Measurements from ENCODE around the gene CHMP1A.

The CHMP1A gene

GRCh38 chr16:89617036-89617435, 40.5 kb downstream of the CHMP1A start:
- Histone ChIP-seq H3K4me3 (peak overlapping the region; percentile 61), H3K27ac (peak overlapping the region; percentile 96), H3K9me3 (ENCODE audit: low read depth, low read length) (no peaks in the 10 kb centered on the region), H3K36me3 (ENCODE audit: insufficient read depth, low read length) (no peaks in the 10 kb centered on the region), H3K9ac (ENCODE audit: insufficient read length) (no peak overlapping the region)
- TF ChIP-seq FOXP2 (optimal IDR thresholded peaks at IDR 0.05; ENCODE audit: control extremely low read depth, extremely low read length, insufficient read depth), result no peak
- TF ChIP-seq POLR2AphosphoS5 (IDR thresholded peaks at IDR 0.05; ENCODE audit: borderline replicate concordance, low read depth, low read length), result no peak
- no peak for DNase-seq (ENCODE audit: low read depth, low spot score)

DNA sequence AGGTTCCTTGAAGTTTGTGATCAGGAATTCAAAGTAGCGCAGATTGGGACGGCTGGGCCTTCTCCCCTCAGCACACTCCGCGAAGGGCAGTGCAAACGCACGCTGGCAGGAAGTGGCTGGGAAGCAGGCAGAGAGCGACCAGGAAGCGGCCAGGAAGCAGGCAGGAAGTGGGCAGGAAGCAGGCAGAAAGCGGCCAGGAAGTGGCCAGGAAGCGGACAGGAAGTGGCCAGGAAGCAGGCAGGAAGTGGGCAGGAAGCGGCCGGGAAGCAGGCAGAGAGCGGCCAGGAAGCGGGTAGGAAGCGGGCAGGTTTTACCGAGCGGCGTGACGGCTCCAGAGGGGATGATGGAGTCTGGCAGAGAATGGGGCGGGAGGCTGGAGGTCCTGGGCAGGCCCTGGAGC, 40.9 kb downstream of the CHMP1A start:
- TF ChIP-seq POLR2AphosphoS5 (IDR thresholded peaks at IDR 0.05; ENCODE audit: borderline replicate concordance, low read depth, low read length) (0 out of 2 replicates have a peak, but pooled peaks have one; percentile 45), FOXP2 (optimal IDR thresholded peaks at IDR 0.05; ENCODE audit: control extremely low read depth, extremely low read length, insufficient read depth) (no peak)
- H3K9me3 ChIP-seq (ENCODE audit: low read depth, low read length), result no peaks in the 10 kb centered on the region
- H3K9ac ChIP-seq (ENCODE audit: insufficient read length), result no peak overlapping the region
- peak overlapping the region; percentile 96 for H3K27ac ChIP-seq
- DNase-seq (ENCODE audit: low read depth, low spot score), result peak; percentile 66
- H3K36me3 ChIP-seq (ENCODE audit: insufficient read depth, low read length), result no peaks in the 10 kb centered on the region
- H3K4me3 ChIP-seq, result peak overlapping the region; percentile 61

DNA sequence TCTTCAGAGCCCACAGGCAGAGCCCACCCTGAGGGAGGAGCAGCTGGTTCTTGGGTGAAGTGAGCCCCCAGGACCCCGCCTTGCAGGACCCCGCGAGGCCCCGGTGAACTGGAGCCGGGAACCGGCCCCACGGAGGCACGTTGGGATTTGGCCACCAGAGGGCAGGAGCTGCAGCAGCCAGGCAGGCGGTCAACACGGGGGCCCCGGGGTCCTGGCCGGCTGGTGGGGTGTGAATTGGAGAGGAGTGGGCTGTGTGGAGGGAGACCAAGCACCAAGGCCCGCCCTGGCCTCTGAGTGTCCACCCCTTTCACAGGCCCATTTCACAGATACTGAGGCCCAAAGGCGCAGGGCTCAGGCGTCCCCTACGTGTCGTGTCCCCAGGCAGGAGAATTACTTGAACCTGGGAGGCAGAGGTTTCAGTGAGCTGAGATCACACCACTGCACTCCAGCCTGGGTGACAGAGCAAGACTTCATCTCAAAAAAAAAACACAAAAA, 41.9 kb downstream of the CHMP1A start:
- peak overlapping the region; percentile 47 for H3K9ac ChIP-seq (ENCODE audit: insufficient read length)
- peak overlapping the region; percentile 61 for H3K4me3 ChIP-seq
- no peak for DNase-seq (ENCODE audit: low read depth, low spot score)
- no peaks in the 10 kb centered on the region for H3K36me3 ChIP-seq (ENCODE audit: insufficient read depth, low read length)
- no peaks in the 10 kb centered on the region for H3K9me3 ChIP-seq (ENCODE audit: low read depth, low read length)
- TF ChIP-seq POLR2AphosphoS5 (IDR thresholded peaks at IDR 0.05; ENCODE audit: borderline replicate concordance, low read depth, low read length) (no peak), EZH2 (IDR thresholded peaks at IDR 0.05) (no peak), FOXP2 (optimal IDR thresholded peaks at IDR 0.05; ENCODE audit: control extremely low read depth, extremely low read length, insufficient read depth) (no peak)
- peak overlapping the region; percentile 96 for H3K27ac ChIP-seq

DNA sequence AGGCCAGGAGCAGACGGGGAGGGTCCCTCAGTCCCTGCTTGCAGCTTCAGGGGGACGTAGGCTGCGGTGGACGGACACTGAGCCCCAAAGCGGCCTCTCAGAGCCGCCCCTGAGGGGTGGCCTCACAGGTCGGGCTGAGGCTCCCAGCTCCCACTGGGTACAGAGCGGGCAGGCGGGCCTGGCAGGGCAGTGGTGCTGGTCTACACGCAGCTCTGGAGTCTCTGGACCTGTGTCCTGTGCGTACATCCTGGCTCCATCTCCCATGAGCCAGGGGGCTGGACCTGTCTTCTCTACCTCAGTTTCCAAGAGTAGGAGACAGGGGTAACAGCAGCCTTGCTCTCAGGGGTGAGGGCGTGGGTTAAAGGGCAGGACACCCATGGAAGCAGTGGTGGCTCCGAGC, 42.3 kb downstream of the CHMP1A start:
- Histone ChIP-seq H3K36me3 (ENCODE audit: insufficient read depth, low read length) (no peaks in the 10 kb centered on the region), H3K27ac (peak overlapping the region; percentile 96), H3K4me3 (no peak overlapping the region), H3K9me3 (ENCODE audit: low read depth, low read length) (no peaks in the 10 kb centered on the region), H3K9ac (ENCODE audit: insufficient read length) (no peak overlapping the region)
- no peak for DNase-seq (ENCODE audit: low read depth, low spot score)
- TF ChIP-seq FOXP2 (optimal IDR thresholded peaks at IDR 0.05; ENCODE audit: control extremely low read depth, extremely low read length, insufficient read depth) (no peak), EZH2 (IDR thresholded peaks at IDR 0.05) (no peak), POLR2AphosphoS5 (IDR thresholded peaks at IDR 0.05; ENCODE audit: borderline replicate concordance, low read depth, low read length) (no peak)

GRCh38 chr16:89613954-89614459, 43.5 kb downstream of the CHMP1A start:
- no peaks in the 10 kb centered on the region for H3K9me3 ChIP-seq (ENCODE audit: low read depth, low read length)
- H3K9ac ChIP-seq (ENCODE audit: insufficient read length), result no peak overlapping the region
- H3K36me3 ChIP-seq (ENCODE audit: insufficient read depth, low read length), result no peaks in the 10 kb centered on the region
- TF ChIP-seq FOXP2 (optimal IDR thresholded peaks at IDR 0.05; ENCODE audit: control extremely low read depth, extremely low read length, insufficient read depth) (no peak), EZH2 (IDR thresholded peaks at IDR 0.05) (no peak), POLR2AphosphoS5 (IDR thresholded peaks at IDR 0.05; ENCODE audit: borderline replicate concordance, low read depth, low read length) (no peak)
- DNase-seq (ENCODE audit: low read depth, low spot score), result no peak
- no peak overlapping the region for H3K4me3 ChIP-seq
- no peak overlapping the region for H3K27ac ChIP-seq

GRCh38 chr16:89613231-89613953, 44.1 kb downstream of the CHMP1A start, which contains the start of gene DPEP1:
TSS of gene DPEP1 (plus strand) at chr16:89613642. CDS start at chr16:89630411, 16,769 bp downstream.
- Histone ChIP-seq H3K27ac (no peak within 1 kb of the TSS), H3K9ac (ENCODE audit: insufficient read length) (no peak within 1 kb of the TSS)
- TF ChIP-seq FOXP2 (optimal IDR thresholded peaks at IDR 0.05; ENCODE audit: control extremely low read depth, extremely low read length, insufficient read depth) (no peak), POLR2AphosphoS5 (IDR thresholded peaks at IDR 0.05; ENCODE audit: borderline replicate concordance, low read depth, low read length) (no peak), EZH2 (IDR thresholded peaks at IDR 0.05) (no peak)

DNA sequence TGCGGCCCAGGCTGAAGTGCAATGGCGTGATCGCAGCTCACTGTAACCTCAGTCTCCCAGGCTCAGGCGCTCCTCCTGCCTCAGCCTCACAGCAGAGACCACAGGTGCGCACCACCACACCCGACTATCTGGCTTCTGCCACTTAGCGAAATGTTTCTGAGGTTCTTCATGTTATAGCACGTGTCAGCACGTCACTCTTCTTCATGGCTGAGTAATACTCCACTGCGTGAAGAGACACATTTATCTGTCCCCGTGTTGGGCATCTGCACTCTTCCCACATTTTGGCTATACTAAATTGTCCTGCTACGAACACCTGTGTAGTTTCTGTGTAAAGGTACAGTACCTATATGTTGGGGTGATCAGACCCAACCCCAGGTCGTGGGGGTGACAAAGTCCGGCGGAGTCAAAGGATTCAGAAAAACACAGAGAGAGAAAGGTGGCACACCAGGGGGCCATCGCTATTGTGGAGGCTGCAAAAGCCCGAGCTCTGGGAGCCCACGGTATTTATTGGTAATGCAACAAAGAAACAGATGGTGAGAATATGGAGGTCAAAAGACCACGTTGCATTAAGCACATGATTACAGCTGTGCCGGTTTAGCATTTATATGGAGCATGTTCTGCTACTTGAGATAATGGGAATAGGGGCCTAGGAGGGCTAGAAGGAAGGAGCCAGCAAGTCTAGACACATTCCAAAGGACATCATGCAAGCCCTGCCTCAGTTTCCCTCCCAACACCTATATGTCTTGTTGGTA, 44.9 kb downstream of the CHMP1A start:
- no peak for DNase-seq (ENCODE audit: low read depth, low spot score)
- no peak overlapping the region for H3K4me3 ChIP-seq
- no peak overlapping the region for H3K9ac ChIP-seq (ENCODE audit: insufficient read length)
- no peak overlapping the region for H3K27ac ChIP-seq
- no peaks in the 10 kb centered on the region for H3K9me3 ChIP-seq (ENCODE audit: low read depth, low read length)
- TF ChIP-seq FOXP2 (optimal IDR thresholded peaks at IDR 0.05; ENCODE audit: control extremely low read depth, extremely low read length, insufficient read depth), result no peak
- no peak for TF ChIP-seq EZH2 (IDR thresholded peaks at IDR 0.05)
- TF ChIP-seq POLR2AphosphoS5 (IDR thresholded peaks at IDR 0.05; ENCODE audit: borderline replicate concordance, low read depth, low read length), result no peak
- no peaks in the 10 kb centered on the region for H3K36me3 ChIP-seq (ENCODE audit: insufficient read depth, low read length)

More at GRCh38 chr16:89613231-89613953, 44.1 kb downstream of the CHMP1A start, which contains the start of gene DPEP1:
- H3K36me3 ChIP-seq (ENCODE audit: insufficient read depth, low read length), result no peaks in the 10 kb centered on the region
- DNase-seq (ENCODE audit: low read depth, low spot score), result no peak
- H3K4me3 ChIP-seq, result no peak within 1 kb of the TSS
- H3K9me3 ChIP-seq (ENCODE audit: low read depth, low read length), result no peaks in the 10 kb centered on the region

DNA sequence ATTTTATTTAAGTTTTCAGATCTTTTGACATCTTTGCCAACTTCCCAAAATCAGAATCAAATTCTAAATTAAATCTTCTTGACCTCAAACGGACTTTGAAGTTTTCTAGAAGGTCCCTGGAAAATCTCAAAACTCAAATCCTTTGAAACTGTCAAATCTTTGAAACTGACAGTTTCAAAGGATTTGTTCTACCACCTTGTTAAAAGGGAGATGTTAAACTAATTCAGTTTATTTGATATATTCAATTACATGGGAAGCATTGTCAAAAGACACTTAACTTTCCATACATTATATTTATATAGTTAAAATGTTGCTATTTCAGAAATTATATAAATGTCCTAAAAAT, 47.4 kb downstream of the CHMP1A start:
- H3K9ac ChIP-seq (ENCODE audit: insufficient read length), result no peak overlapping the region
- H3K4me3 ChIP-seq, result no peak overlapping the region
- no peaks in the 10 kb centered on the region for H3K9me3 ChIP-seq (ENCODE audit: low read depth, low read length)
- DNase-seq (ENCODE audit: low read depth, low spot score), result no peak
- no peak overlapping the region for H3K27ac ChIP-seq
- no peaks in the 10 kb centered on the region for H3K36me3 ChIP-seq (ENCODE audit: insufficient read depth, low read length)
- no peak for TF ChIP-seq FOXP2 (optimal IDR thresholded peaks at IDR 0.05; ENCODE audit: control extremely low read depth, extremely low read length, insufficient read depth)
- TF ChIP-seq POLR2AphosphoS5 (IDR thresholded peaks at IDR 0.05; ENCODE audit: borderline replicate concordance, low read depth, low read length), result no peak
- no peak for TF ChIP-seq EZH2 (IDR thresholded peaks at IDR 0.05)

All from SK-N-MC (cell line).